Right lung (tissue), 10 donors: ENCODE data around the gene RPS25. TPM values are rescaled to one million over a fixed set of nuclear protein-coding genes. Genes with fewer than 3 reads are reported as not detected.
A peak's percentile ranks its signal among the peaks of the same experiment; 100 is the strongest.
"Not testable (repeated sequence)": the region's sequence is repeated elsewhere in the genome, so short reads cannot be mapped to it uniquely, and the experiment has no call there.

ENCODE experiments used
- DNase-seq, 2 donors: peaks; one replicate each; pipeline ENCODE4 v3.0.0-alpha.2; 2013
- long read RNA-seq, 8 donors: transcript quantifications; one replicate each; lab custom pipeline, GENCODE V29; 2026
- polyA plus RNA-seq, 5 donors: library from polyadenylated mRNA; unstranded; fragments of 120-200 nt; gene quantifications; one replicate each; pipeline versions ENCODE4 v1.2.1 to v1.2.3, GENCODE V29; 2013; ENCODE audit warnings: inconsistent platforms in 1 of 5, low replicate concordance in 1 of 5; ENCODE audit not compliant: insufficient read length in 5 of 5, insufficient read depth in 1 of 5

The RPS25 gene
- 1,000 to 10,000 TPM; 1,442 to 1,768 (median 1,521) TPM for polyA plus RNA-seq
- long read RNA-seq, donor 1, transcript RPS25-203 (5 exons, 711 nt) = minor isoform, 24 of 4,049 reads
- long read RNA-seq, donor 1, transcript RPS25-204 (3 exons, 1,462 nt) = minor isoform, 46 of 4,049 reads
- long read RNA-seq, donor 1, transcript RPS25-202 (5 exons, 835 nt) = major isoform, 3,011 of 4,049 reads
- long read RNA-seq, donor 1, transcript RPS25-201 (2 exons, 1,078 nt) = minor isoform, 40 of 4,049 reads
- long read RNA-seq, donor 1, partial matches to known transcripts = 523 of 4,049 reads
- long read RNA-seq, donor 1, other reads (novel, unspliced or antisense) = 399 of 4,049 reads
- long read RNA-seq, donor 2, transcript RPS25-204 (3 exons, 1,462 nt) = minor isoform, 22 of 1,933 reads
- long read RNA-seq, donor 2, transcript RPS25-203 (5 exons, 711 nt) = minor isoform, 6 of 1,933 reads
- long read RNA-seq, donor 2, transcript RPS25-201 (2 exons, 1,078 nt) = minor isoform, 17 of 1,933 reads
- long read RNA-seq, donor 2, transcript RPS25-202 (5 exons, 835 nt) = major isoform, 1,496 of 1,933 reads
- long read RNA-seq, donor 2, partial matches to known transcripts = 167 of 1,933 reads
- long read RNA-seq, donor 2, other reads (novel, unspliced or antisense) = 223 of 1,933 reads
- long read RNA-seq, donor 3, transcript RPS25-201 (2 exons, 1,078 nt) = minor isoform, 48 of 2,283 reads
- long read RNA-seq, donor 3, transcript RPS25-203 (5 exons, 711 nt) = minor isoform, 10 of 2,283 reads
- long read RNA-seq, donor 3, transcript RPS25-202 (5 exons, 835 nt) = major isoform, 1,652 of 2,283 reads
- long read RNA-seq, donor 3, transcript RPS25-204 (3 exons, 1,462 nt) = minor isoform, 33 of 2,283 reads
- long read RNA-seq, donor 3, partial matches to known transcripts = 307 of 2,283 reads
- long read RNA-seq, donor 3, other reads (novel, unspliced or antisense) = 231 of 2,283 reads
- long read RNA-seq, donor 4, transcript RPS25-202 (5 exons, 835 nt) = major isoform, 1,368 of 1,898 reads
- long read RNA-seq, donor 4, transcript RPS25-204 (3 exons, 1,462 nt) = minor isoform, 19 of 1,898 reads
- long read RNA-seq, donor 4, transcript RPS25-201 (2 exons, 1,078 nt) = minor isoform, 21 of 1,898 reads
- long read RNA-seq, donor 4, transcript RPS25-203 (5 exons, 711 nt) = minor isoform, 8 of 1,898 reads
- long read RNA-seq, donor 4, partial matches to known transcripts = 290 of 1,898 reads
- long read RNA-seq, donor 4, other reads (novel, unspliced or antisense) = 190 of 1,898 reads
- long read RNA-seq, donor 5, transcript RPS25-204 (3 exons, 1,462 nt) = minor isoform, 37 of 4,418 reads
- long read RNA-seq, donor 5, transcript RPS25-202 (5 exons, 835 nt) = major isoform, 3,195 of 4,418 reads
- long read RNA-seq, donor 5, transcript RPS25-203 (5 exons, 711 nt) = minor isoform, 18 of 4,418 reads
- long read RNA-seq, donor 5, transcript RPS25-201 (2 exons, 1,078 nt) = minor isoform, 49 of 4,418 reads
- long read RNA-seq, donor 5, partial matches to known transcripts = 627 of 4,418 reads
- long read RNA-seq, donor 5, other reads (novel, unspliced or antisense) = 479 of 4,418 reads
- long read RNA-seq, donor 6, transcript RPS25-204 (3 exons, 1,462 nt) = minor isoform, 26 of 3,642 reads
- long read RNA-seq, donor 6, transcript RPS25-202 (5 exons, 835 nt) = major isoform, 2,762 of 3,642 reads
- long read RNA-seq, donor 6, transcript RPS25-203 (5 exons, 711 nt) = minor isoform, 16 of 3,642 reads
- long read RNA-seq, donor 6, transcript RPS25-201 (2 exons, 1,078 nt) = minor isoform, 25 of 3,642 reads
- long read RNA-seq, donor 6, partial matches to known transcripts = 478 of 3,642 reads
- long read RNA-seq, donor 6, other reads (novel, unspliced or antisense) = 323 of 3,642 reads
- long read RNA-seq, donor 7, transcript RPS25-204 (3 exons, 1,462 nt) = minor isoform, 8 of 1,331 reads
- long read RNA-seq, donor 7, transcript RPS25-203 (5 exons, 711 nt) = minor isoform, 7 of 1,331 reads
- long read RNA-seq, donor 7, transcript RPS25-201 (2 exons, 1,078 nt) = minor isoform, 19 of 1,331 reads
- long read RNA-seq, donor 7, transcript RPS25-202 (5 exons, 835 nt) = major isoform, 1,001 of 1,331 reads
- long read RNA-seq, donor 7, partial matches to known transcripts = 158 of 1,331 reads
- long read RNA-seq, donor 7, other reads (novel, unspliced or antisense) = 134 of 1,331 reads
- long read RNA-seq, donor 8, transcript RPS25-202 (5 exons, 835 nt) = major isoform, 1,005 of 1,358 reads
- long read RNA-seq, donor 8, transcript RPS25-204 (3 exons, 1,462 nt) = minor isoform, 14 of 1,358 reads
- long read RNA-seq, donor 8, transcript RPS25-203 (5 exons, 711 nt) = minor isoform, 10 of 1,358 reads
- long read RNA-seq, donor 8, transcript RPS25-201 (2 exons, 1,078 nt) = minor isoform, 16 of 1,358 reads
- long read RNA-seq, donor 8, partial matches to known transcripts = 178 of 1,358 reads
- long read RNA-seq, donor 8, other reads (novel, unspliced or antisense) = 134 of 1,358 reads

DNA sequence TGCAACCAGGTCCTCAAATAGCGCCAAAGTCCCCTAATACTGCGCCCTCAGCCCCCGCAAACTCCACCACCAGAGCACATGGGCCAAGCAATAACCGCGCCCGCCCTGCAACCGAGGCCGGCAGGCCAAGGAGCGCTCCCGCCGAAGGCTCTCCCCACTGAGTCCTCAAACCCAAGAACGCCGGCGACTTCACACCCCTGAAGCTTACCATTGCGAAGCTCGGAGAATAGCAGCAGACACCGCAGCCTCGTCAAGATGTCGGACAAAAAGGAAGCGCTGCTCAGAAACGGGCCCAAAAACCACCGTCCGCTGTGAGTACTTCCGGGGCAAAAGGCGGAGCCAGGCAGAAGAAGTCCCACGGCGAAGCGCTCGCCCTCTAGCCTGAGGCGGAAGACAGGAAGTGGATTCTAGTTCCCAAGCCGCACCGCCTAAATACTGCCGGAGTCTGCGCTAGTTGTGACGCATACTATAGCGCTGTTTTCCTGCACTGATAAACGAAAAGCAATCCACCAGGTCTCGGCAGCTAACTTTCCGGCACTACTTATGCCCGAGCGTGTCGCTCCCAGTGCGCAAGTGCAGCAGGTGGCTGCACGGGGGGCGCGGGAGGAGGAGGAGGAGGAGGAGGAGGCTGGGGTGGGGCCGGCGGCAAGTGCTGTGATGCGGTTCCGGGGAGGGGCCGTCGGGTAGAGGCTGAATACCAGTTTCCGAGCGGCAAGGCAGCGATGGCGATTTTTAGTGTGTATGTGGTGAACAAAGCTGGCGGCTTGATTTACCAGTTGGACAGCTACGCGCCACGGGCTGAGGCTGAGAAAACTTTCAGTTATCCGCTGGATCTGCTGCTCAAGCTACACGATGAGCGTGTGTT lies at the start of gene RPS25, which contains the start of gene TRAPPC4:
Gene RPS25 (minus strand): TSS at position 270 of the 865 bp plus-strand sequence. CDS start 59 bp downstream, at position 211.
Gene TRAPPC4 (plus strand): TSS at position 693 of the 865 bp plus-strand sequence. CDS start 30 bp downstream, at position 723.
- peak; percentile 96 to 97 for DNase-seq

DNA sequence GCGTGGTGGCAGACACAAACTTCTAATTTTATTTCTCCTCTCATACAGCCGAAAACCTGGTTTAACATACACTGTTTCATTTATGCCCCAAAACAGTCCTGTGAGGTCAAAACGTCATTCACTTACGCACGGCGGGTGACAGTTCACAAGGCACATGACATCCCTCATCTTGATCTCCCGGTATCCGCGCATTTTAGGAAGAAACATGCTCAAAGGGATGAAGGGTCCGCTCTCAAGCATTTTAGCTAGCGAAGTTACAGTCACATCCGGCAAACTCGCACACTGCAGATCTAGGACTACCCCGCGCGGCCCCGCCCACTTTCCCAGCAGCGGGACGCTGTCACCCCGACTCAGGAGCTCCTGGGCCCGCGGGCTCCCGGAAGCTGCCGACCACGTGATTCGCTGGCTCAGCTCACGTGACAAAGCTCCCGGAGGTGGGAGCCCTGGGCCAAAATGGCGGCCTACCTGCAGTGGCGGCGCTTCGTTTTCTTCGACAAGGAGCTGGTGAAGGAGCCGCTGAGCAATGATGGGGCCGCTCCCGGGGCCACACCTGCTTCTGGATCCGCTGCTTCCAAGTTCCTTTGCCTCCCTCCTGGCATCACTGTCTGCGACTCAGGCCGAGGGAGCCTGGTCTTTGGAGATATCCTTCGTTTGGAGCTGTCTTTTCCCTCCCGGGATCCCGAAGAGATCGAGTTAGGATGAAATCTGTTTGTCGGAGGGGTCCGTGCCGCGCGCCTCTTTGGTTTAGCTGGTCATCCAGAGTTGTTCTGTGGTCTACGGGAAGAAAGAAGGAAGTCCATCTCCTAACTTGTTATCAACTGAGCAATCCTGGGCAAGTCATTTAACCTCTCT lies 49.5 kb upstream of the RPS25 start, which contains the start of gene VPS11:
Gene VPS11 (plus strand): TSS at position 448 of the 852 bp plus-strand sequence. CDS start 6 bp downstream, at position 454.
- peak; percentile 94 to 96 for DNase-seq

DNA sequence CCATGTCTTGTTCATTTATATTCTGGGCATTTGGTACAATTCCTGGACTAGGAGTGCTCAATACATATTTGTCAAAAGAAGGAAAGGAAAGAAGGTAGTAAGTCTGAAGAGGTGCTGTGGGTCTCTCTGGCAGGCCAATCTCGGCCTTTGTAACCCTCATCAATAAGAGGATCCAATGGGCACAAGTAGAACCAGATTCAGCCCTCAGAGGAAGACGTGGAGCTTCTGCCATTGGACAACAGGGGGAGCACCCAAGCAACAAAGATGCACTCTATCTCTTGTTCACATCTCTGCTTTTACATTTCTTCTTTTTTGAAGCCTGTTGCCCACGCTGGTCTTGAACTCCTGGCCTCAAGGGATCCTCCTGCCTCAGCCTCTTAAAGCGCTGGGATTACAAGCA lies 47.2 kb upstream of the RPS25 start:
- no peak for DNase-seq

DNA sequence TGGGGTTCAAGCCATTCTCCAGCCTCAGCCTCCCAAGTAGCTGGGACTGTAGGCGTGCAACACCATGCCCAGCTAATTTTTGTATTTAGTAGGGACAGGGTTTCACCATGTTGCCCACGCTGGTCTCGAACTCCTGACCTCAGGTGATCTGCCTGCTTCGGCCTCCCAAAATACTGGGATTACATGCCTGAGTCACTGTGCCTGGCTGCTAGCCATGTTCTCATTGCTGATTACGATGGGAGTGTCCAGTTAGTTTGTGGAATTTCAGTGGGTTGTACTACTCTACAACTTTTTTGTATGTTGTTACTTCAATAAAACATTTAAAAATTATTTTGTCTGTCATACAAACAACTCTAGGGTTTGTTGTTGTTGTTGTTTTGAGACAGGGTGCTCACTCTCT lies 44.6 kb upstream of the RPS25 start:
- no peak for DNase-seq

DNA sequence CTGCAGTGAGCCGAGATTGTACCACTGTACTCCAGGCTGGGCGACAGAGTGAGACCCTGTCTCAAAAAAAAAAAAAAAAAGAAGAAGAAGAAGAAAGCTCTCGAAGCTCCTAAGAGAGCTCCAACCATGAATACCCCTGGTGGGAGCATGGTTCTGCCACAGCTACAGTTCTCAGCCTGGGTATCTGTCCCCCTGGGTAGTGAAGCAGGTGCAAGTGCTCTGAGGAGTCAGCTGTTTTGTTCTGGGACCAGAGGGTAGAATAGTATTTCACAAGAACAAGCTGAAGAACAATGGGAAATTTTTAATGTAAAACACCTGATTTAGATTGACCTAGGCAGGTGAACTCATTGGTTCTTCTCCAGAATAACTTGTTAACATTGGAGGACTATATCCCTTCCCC lies 43.1 kb upstream of the RPS25 start:
- no peak for DNase-seq

DNA sequence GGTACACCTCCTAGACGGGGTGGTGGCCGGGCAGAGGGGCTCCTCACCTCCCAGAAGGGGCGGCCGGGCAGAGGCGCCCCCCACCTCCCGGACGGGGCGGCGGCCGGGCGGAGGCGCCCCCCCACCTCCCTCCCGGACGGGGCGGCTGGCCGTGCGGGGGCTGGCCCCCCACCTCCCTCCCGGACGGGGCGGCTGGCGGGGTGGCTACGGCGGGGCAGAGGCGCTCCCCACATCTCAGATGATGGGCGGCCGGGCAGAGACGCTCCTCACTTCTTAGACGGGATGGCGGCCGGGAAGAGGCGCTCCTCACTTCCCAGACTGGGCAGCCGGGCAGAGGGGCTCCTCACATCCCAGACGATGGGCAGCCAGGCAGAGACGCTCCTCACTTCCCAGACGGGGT lies 41.0 kb upstream of the RPS25 start:
- not testable (repeated sequence) for DNase-seq

DNA sequence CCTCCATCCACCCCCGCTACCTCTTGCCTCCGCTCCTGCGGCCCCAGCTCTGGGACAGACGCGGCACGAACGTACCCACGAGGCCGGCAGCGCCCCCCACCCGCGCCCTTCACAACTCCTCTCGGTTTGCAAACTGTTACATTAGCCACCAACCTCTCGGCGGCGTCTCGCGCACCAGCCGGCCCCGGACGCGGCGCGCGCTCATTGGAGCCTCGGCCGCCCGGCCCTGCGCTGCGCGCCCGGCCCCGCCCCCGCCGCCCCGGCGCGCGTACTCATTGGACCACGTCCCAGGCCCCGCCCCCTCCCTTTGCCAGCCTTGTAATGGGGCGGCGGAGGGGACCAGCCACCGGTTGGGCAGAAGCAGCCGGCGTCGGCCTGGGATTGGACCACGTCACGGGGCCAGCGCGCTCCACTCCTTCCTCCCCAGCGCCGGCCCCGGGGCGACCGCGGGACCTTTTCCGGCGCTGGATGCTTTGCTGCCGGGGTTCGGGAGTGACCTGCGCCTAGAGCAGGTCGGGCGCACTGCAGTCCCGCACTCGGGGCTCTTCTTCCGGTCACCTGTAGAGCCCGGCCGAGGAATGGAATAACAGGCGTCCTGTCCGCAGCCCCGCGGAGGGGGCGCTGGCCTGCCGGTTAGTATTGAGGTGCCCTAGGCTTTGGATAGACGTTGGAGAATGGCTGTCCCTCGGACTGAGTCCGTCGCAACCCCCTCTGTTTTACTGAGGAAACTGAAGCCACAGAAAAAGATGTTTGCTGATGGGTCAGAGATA lies 39.0 kb upstream of the RPS25 start, which contains the start of gene HYOU1:
Gene HYOU1 (minus strand): TSS at position 206 of the 770 bp plus-strand sequence. CDS start 1,045 bp downstream, outside the sequence.
- DNase-seq = peak; percentile 94 to 96

DNA sequence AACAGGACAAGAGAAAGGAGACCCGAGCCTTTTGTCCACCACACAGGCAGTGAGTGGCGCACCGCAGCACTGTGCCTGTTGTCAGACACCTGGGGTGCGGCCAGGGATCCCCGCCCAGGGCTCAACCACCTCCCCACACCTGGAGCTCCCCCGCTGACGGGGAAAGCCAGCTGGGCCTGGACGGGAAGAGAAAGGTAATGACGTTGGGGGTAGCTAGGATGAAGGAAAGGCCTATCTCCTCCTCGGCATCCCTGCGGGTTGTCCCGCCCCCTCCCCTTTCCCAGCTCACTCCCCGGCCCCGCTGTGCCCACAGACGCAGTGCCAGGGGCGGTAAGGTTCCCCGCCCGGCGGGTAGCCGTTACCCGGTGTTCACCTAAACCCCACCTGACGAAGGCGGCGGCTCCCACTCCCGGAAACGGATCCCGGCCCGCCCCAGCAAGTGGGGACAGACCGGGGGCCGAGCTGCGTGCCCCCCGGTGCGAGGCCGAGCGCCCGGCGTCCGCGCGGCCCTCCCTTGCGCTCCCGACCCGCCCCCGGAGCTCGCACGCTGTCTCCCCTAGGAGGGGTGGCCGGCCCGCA lies 38.4 kb upstream of the RPS25 start:
- peak in 1 of 2 donors; percentile 10 for DNase-seq

DNA sequence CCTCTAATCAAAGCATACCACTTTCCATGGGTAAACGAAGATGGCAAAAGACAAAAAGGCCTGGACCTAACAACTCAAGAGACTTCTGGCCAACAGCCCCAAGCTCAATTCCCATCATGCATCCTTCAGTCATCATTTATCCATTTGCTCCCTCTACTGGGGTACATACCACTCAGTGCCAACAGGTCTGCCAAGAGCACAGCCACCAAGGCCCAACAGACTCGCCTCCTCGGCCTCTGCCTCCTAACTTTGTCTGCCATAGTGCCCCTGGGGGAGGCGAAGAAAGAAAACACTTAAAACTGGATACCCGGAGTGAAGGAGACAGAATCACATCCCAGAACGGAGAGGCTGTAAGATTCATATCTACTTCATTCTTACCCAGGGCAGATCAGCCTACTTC lies 37.8 kb upstream of the RPS25 start:
- no peak for DNase-seq

DNA sequence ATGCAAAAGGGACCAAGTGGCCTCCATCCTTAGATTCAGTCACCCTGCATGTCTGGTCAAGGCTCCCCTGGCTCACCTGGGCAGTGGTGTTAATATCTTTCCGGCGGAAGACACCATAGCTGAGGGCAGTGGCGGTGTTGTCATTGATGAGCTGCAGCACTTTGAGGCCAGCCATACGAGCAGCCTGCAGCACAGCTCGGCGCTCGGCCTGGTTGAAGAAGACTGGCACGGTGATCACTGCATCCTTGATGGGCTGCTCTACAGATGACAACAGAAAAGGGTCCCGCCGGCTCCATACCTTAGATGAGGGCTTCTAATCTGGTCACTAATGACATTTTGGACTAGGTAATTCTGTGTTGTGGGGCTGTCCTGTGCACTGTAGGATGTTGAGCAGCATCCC lies 36.3 kb upstream of the RPS25 start:
- DNase-seq = no peak

DNA sequence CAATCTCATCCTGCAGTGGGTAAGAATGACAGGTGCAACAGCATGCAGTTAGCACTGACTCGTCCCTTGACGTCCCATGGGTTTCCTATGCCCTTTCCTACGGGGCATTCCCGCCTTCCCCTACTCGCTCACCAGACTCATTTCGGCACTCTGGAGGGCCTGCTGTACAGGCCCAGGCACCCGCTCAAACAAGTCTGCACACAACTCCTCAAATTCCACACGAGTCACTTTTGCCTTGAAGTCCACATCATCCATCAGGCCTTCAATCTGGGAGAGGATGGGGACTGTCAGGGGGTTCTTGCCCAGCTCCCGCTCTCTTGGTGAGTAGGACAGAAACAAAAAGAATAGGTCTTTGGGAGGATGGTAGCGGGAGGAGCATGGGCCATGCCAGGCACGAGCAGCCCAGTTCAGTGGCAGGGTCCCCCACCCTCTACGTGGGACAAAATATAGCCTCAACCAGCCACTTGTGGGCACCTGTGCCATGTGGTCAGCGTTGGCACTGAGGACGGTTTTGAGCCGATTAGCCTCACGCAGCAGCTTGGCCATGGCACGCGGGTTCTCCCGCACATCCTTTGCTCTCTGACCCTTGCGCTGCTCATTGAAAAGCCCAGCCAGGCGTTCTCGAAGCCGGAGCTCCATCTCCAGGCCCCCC lies 34.1 kb upstream of the RPS25 start:
- DNase-seq = no peak

DNA sequence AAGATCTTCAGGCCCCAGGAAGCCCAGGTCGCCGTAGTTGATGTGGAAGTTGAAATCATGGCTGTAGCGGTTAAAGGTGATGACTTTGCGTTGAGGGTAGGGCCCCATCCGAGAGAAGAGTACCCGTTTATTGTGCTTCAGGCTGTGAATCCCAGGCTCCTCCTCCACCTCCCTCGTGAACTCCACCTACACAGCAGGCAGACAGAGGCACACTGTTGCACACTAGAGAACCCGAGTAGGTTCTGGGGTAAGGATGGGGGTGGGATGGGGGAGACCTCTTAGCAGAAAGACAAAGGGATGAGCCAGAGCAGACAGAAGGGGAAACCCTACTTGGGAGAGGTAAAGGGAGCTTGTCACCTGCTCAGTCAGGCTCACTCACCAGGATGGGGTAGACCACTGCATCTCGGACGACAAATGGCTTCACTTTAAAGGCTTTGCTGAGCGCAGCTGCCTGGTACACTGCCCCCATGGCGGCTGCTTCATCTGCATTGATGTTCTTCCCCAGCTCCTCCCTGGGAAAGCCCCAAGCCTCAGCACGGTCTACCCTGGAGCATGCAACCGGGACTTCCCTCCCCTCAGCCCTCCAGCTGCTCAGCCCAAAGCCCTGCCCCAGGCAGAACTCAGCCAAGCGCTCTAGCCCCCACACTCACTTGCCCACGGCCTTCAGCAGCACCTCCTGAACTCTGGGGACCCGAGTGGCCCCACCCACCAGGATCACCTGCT lies 33.5 kb upstream of the RPS25 start:
- DNase-seq = no peak

DNA sequence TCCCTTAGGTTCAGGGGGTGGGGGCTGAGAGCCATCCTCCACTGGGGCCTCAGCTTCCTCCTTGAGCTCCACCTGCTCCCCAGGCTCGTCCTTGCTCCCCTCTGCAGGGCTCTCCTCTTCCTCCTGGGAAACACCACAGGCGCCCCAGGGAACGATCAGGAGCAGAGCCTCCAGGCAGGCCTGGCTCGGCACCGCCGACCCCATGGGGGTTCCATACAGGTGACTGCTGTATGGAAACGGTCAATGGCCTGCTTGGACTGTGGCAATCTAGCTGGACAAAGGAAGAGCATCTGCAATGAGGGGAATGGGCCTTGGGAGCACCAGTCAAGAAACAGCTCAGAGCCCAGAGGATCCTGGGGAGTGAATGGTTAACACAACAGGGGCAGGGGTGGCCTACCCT lies 30.9 kb upstream of the RPS25 start:
- no peak for DNase-seq

DNA sequence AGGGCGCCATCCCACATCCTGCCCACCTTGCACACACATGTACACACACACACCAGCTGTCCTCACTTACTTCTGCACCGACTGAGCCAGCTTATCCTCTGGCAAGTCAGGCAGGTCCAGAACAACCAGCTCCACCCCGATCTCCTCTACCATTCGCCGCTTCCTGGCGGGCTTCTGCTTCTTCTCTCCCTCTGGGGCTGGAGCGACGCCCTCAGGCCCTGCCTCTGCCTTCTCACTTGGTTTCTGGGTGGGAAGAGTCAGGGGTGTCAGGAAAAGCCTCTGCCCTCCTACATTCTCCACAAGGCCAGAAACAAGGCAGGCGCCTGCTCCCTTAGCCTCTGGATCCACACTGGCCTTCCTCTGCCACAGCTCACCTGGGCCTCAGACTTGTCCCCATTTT lies 30.5 kb upstream of the RPS25 start:
- no peak for DNase-seq
